Measurements from ENCODE around the gene JTB. TPM values are rescaled to one million over a fixed set of nuclear protein-coding genes. Genes with fewer than 3 reads are reported as not detected.
A peak's percentile ranks its signal among the peaks of the same experiment; 100 is the strongest.

The JTB gene
- total RNA-seq, 1 donor from 2014 or later: 194 TPM

DNA sequence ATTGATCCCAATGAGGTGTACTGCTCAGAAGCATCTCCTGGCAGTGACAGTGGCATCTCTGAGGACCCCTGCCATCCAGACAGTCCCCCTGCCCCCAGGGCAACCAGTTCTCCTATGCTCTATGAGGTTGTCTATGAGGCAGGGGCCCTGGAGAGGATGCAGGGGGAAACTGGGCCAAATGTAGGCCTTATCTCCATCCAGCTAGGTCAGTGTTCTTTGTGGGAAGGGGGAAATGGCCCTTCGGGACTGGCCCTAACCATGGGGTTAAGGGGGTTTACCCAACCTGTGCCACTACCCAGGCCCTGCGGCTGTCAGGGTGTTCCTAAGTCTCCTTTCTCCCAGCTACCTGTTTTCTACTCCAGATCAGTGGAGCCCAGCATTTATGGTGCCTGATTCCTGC is 8.5 kb downstream of the JTB start:
- TF ChIP-seq POLR2A (IDR thresholded peaks at IDR 0.05) (no peak), POLR2AphosphoS5 (IDR thresholded peaks at IDR 0.05; ENCODE audit: insufficient read depth in 1 of 2, low read depth in 1 of 2) (no peak)
- TF ChIP-seq, protein P1, sequence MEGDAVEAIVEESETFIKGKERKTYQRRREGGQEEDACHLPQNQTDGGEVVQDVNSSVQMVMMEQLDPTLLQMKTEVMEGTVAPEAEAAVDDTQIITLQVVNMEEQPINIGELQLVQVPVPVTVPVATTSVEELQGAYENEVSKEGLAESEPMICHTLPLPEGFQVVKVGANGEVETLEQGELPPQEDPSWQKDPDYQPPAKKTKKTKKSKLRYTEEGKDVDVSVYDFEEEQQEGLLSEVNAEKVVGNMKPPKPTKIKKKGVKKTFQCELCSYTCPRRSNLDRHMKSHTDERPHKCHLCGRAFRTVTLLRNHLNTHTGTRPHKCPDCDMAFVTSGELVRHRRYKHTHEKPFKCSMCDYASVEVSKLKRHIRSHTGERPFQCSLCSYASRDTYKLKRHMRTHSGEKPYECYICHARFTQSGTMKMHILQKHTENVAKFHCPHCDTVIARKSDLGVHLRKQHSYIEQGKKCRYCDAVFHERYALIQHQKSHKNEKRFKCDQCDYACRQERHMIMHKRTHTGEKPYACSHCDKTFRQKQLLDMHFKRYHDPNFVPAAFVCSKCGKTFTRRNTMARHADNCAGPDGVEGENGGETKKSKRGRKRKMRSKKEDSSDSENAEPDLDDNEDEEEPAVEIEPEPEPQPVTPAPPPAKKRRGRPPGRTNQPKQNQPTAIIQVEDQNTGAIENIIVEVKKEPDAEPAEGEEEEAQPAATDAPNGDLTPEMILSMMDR (IDR thresholded peaks at IDR 0.05): no peak
- Histone ChIP-seq H3K36me3 (peaks cover 0 to 4% of the 10 kb centered on the region in 2 donors), H3K4me3 (no peak overlapping the region), H3K9me3 (no peaks in the 10 kb centered on the region), H3K27ac (no peak overlapping the region), H3K4me1 (peaks cover 43% of the 10 kb centered on the region), H3K27me3 (no peaks in the 10 kb centered on the region)
- intact Hi-C loops (cut with DNase I): no loop called here
- no peak for DNase-seq (ENCODE audit: extremely low spot score in 2 of 2)

- no peaks in the 10 kb centered on the region for H3K27me3 ChIP-seq
- H3K4me3 ChIP-seq: peak overlapping the region; percentile 63 to 65
- peaks cover 45% of the 10 kb centered on the region for H3K4me1 ChIP-seq
- intact Hi-C loops (cut with DNase I): no loop called here
- peak overlapping the region; percentile 93 for H3K27ac ChIP-seq
- no peaks in the 10 kb centered on the region for H3K36me3 ChIP-seq
- DNase-seq (ENCODE audit: extremely low spot score in 2 of 2): no peak
- H3K9me3 ChIP-seq: no peaks in the 10 kb centered on the region
- TF ChIP-seq POLR2A (IDR thresholded peaks at IDR 0.05): no peak
- TF ChIP-seq POLR2AphosphoS5 (IDR thresholded peaks at IDR 0.05; ENCODE audit: insufficient read depth in 1 of 2, low read depth in 1 of 2): no peak
- TF ChIP-seq, protein P1 (IDR thresholded peaks at IDR 0.05): no peak
These were observed 9.1 kb downstream of the JTB start for GRCh38 chr1:153968408-153968807.

GRCh38 chr1:153968000-153968363 is 9.5 kb downstream of the JTB start:
- TF ChIP-seq, protein P1 (IDR thresholded peaks at IDR 0.05): no peak
- TF ChIP-seq POLR2AphosphoS5 (IDR thresholded peaks at IDR 0.05; ENCODE audit: insufficient read depth in 1 of 2, low read depth in 1 of 2): no peak
- no peak for TF ChIP-seq POLR2A (IDR thresholded peaks at IDR 0.05)
- Histone ChIP-seq H3K4me3 (peak overlapping the region; percentile 63 to 65), H3K27ac (peak overlapping the region; percentile 93), H3K36me3 (no peaks in the 10 kb centered on the region), H3K9me3 (no peaks in the 10 kb centered on the region), H3K27me3 (no peaks in the 10 kb centered on the region), H3K4me1 (peaks cover 46% of the 10 kb centered on the region)
- intact Hi-C loops (cut with DNase I): no loop called here
- DNase-seq (ENCODE audit: extremely low spot score in 2 of 2): no peak

DNA sequence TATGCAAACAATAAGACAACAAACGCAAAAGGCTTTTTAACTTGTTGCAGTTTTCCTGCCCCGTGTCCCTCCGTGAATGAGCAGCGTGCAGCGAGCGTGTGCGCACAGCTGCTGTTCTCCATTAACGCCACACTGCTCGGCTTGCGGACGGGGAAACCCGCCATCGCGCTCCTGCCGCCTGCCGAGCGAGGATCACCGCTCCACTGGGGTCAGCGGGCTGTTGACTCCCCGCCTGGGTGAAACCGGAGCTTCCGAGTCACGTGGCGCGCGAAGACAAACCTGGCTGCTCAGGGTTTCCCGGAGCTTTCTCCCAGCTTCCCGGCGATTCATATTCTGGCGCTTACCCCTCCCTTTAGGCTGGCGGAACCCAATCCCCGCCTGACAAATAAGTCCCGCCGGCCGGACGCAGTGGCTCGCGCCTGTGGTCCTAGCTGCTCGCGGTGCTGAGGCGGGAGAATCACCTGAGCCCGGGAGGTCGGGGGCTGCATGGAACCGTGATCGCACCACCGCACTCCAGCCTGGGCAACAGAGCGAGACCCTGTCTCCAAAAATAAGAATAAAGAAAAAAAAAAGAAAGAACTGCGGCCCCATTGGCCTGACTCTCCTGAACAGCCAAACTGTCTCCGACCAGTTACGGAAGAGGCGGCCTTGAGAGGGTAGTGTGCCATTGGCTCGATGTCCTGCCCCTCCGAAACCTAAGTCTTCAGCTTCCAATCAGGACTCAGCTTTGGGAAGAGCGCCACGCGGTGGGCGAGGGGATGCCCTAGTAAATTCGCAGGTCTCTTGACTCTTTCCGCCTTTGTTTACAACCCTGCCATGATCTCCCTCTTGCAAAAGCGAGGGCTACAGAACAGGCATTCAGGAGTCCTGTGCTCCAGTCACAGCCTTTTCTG is 10.1 kb downstream of the JTB start, which contains the start of gene CREB3L4:
CREB3L4 (plus strand) TSS at position 796 of the 893 bp plus-strand sequence. CDS start 624 bp downstream, outside the sequence.
- H3K27ac ChIP-seq: peak within 1 kb of the TSS; percentile 93
- peak within 1 kb of the TSS; percentile 63 to 65 for H3K4me3 ChIP-seq
- intact Hi-C loops (cut with DNase I): no loop called here
- no peaks in the 10 kb centered on the region for H3K9me3 ChIP-seq
- no peaks in the 10 kb centered on the region for H3K27me3 ChIP-seq
- H3K36me3 ChIP-seq: no peaks in the 10 kb centered on the region
- DNase-seq (ENCODE audit: extremely low spot score in 2 of 2): peak in 1 of 2 donors; percentile 96
- peak; percentile 87 to 95 for TF ChIP-seq POLR2AphosphoS5 (IDR thresholded peaks at IDR 0.05; ENCODE audit: insufficient read depth in 1 of 2, low read depth in 1 of 2)
- TF ChIP-seq, protein P1 (IDR thresholded peaks at IDR 0.05): peak in 2 of 3 experiments; percentile 16 to 31
- peak in 1 of 2 donors; percentile 58 for TF ChIP-seq POLR2A (IDR thresholded peaks at IDR 0.05)
- peaks cover 52% of the 10 kb centered on the region for H3K4me1 ChIP-seq
